Loucy (cell line): ENCODE data around the gene MAP7.

Source experiments
- H2AFZ ChIP-seq: fragments of 200-600 bp; sonication (generic); 2 replicates; pipeline ENCODE4 v1.6.0; 2016; ENCODE audit warnings: antibody characterized with exemption, mild to moderate bottlenecking, low read length, moderate library complexity
- H3F3A ChIP-seq: fragments of 200-600 bp; 2 replicates; pipeline ENCODE4 v1.6.0; 2016; ENCODE audit warnings: antibody characterized with exemption, low read depth, mild to moderate bottlenecking
- H3K27me3 ChIP-seq: fragments of 200-600 bp; sonication (generic); 2 replicates; pipeline ENCODE4 v1.6.1; 2014; ENCODE audit warnings: low read length, mild to moderate bottlenecking; ENCODE audit not compliant: insufficient read depth, poor library complexity, severe bottlenecking
- H3K36me3 ChIP-seq: fragments of 200-600 bp; sonication (generic); 2 replicates; pipeline ENCODE4 v1.6.1; 2016; ENCODE audit warnings: low read length; ENCODE audit not compliant: insufficient read depth
- H3K4me1 ChIP-seq: fragments of 200-600 bp; sonication (generic); 2 replicates; pipeline ENCODE4 v1.5.1; 2014; ENCODE audit warnings: low read length, mild to moderate bottlenecking; ENCODE audit not compliant: insufficient read depth, poor library complexity, severe bottlenecking
- H3K4me2 ChIP-seq: fragments of 200-600 bp; sonication (generic); 2 replicates; pipeline ENCODE4 v1.6.0; 2014; ENCODE audit warnings: antibody characterized with exemption, low read length, low read depth, mild to moderate bottlenecking; ENCODE audit not compliant: poor library complexity, severe bottlenecking
- H3K4me3 ChIP-seq: fragments of 200-600 bp; sonication (generic); 2 replicates; pipeline ENCODE4 v1.5.1; 2014; ENCODE audit warnings: low read length, mild to moderate bottlenecking, mixed read lengths; ENCODE audit not compliant: poor library complexity, severe bottlenecking
- H3K79me2 ChIP-seq: fragments of 200-600 bp; sonication (generic); 2 replicates; pipeline ENCODE4 v1.6.1; 2014; ENCODE audit warnings: low read length; ENCODE audit not compliant: insufficient read depth
- H3K9ac ChIP-seq: fragments of 200-600 bp; sonication (generic); 2 replicates; pipeline ENCODE4 v1.6.0; 2014; ENCODE audit warnings: mild to moderate bottlenecking, low read depth, low read length, moderate library complexity; ENCODE audit not compliant: poor library complexity, severe bottlenecking
- H3K9me2 ChIP-seq: fragments of 200-600 bp; sonication (generic); replicated peaks from 2 replicates; pipeline ENCODE4 v1.6.1; 2016; ENCODE audit warnings: low read depth, low read length, mixed read lengths
- H3K9me3 ChIP-seq: fragments of 200-600 bp; sonication (generic); 2 replicates; pipeline ENCODE4 v1.6.1; 2014; ENCODE audit warnings: mild to moderate bottlenecking, antibody characterized with exemption, low read length, low read depth; ENCODE audit not compliant: insufficient read depth
- H4K20me1 ChIP-seq: fragments of 200-600 bp; sonication (generic); 2 replicates; pipeline ENCODE4 v1.6.0; 2014; ENCODE audit warnings: antibody characterized with exemption, low read length, mild to moderate bottlenecking; ENCODE audit not compliant: insufficient read depth, poor library complexity, severe bottlenecking
- EZH2phosphoT487 ChIP-seq: fragments of 200-600 bp; IDR thresholded peaks from 2 replicates; pipeline ENCODE4 v1.6.1; 2018; ENCODE audit warnings: antibody characterized with exemption, mild to moderate bottlenecking, moderate library complexity, borderline replicate concordance
- TF ChIP-seq, protein P1 (sequence below): fragments of 200-600 bp; sonication (generic); conservative IDR thresholded peaks from 2 replicates; pipeline ENCODE4 v1.5.1; 2014; ENCODE audit warnings: mild to moderate bottlenecking, antibody characterized with exemption, low read length

The MAP7 gene

DNA sequence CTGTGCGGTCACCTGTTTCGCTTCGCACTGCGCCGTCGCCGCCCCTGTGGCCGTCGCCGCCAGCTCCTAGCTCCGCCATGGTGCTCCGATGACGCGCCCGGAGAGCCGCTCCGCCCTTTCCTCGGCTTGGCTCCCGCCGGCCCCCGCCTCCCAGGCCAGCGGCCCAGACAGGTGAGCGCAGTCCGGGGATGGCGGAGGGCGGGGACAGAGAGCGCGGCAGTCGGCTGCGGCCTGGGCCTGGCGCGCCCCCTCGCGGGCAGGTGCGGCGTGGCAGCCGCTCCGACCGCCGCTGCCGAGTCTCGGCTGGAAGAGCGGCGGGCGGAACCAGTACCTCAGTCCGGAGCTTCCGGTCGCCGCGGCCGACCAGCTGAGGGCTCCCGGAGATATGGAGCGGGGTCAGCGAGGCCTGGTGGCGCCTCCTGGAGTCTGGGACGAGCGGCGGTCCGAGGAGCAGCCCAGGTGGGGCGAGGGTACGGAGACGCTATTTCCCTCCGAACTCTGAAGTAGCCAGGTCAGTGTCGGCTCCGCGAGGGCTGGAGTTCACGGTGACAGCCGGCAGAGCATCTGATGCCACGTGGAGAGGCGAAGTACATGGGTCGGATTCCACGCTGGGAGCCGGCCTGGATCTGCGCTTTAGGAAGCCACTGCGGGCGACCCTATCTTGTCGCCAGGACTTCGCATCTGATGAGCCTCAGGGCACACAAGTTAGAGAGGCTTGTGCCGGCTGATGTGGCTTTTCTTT lies at the start of gene MAP7:
TSS of gene MAP7 (minus strand) at position 93 of the 742 bp plus-strand sequence. CDS start at position 79, 14 bp downstream.
- TF ChIP-seq, protein P1, sequence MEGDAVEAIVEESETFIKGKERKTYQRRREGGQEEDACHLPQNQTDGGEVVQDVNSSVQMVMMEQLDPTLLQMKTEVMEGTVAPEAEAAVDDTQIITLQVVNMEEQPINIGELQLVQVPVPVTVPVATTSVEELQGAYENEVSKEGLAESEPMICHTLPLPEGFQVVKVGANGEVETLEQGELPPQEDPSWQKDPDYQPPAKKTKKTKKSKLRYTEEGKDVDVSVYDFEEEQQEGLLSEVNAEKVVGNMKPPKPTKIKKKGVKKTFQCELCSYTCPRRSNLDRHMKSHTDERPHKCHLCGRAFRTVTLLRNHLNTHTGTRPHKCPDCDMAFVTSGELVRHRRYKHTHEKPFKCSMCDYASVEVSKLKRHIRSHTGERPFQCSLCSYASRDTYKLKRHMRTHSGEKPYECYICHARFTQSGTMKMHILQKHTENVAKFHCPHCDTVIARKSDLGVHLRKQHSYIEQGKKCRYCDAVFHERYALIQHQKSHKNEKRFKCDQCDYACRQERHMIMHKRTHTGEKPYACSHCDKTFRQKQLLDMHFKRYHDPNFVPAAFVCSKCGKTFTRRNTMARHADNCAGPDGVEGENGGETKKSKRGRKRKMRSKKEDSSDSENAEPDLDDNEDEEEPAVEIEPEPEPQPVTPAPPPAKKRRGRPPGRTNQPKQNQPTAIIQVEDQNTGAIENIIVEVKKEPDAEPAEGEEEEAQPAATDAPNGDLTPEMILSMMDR = no peak
- no peak for TF ChIP-seq EZH2phosphoT487
- Histone ChIP-seq H3K4me3 (no peak within 1 kb of the TSS), H3K4me1 (no peaks in the 10 kb centered on the region), H3K27me3 (peaks cover 38% of the 10 kb centered on the region), H3K4me2 (no peak within 1 kb of the TSS), H3K9me3 (no peaks in the 10 kb centered on the region), H3K36me3 (no peaks in the 10 kb centered on the region), H3K9me2 (no peaks in the 10 kb centered on the region), H4K20me1 (no peaks in the 10 kb centered on the region), H3K79me2 (no peaks in the 10 kb centered on the region), H3K9ac (no peak within 1 kb of the TSS), H2AFZ (no peak within 1 kb of the TSS), H3F3A (no peaks in the 10 kb centered on the region)

DNA sequence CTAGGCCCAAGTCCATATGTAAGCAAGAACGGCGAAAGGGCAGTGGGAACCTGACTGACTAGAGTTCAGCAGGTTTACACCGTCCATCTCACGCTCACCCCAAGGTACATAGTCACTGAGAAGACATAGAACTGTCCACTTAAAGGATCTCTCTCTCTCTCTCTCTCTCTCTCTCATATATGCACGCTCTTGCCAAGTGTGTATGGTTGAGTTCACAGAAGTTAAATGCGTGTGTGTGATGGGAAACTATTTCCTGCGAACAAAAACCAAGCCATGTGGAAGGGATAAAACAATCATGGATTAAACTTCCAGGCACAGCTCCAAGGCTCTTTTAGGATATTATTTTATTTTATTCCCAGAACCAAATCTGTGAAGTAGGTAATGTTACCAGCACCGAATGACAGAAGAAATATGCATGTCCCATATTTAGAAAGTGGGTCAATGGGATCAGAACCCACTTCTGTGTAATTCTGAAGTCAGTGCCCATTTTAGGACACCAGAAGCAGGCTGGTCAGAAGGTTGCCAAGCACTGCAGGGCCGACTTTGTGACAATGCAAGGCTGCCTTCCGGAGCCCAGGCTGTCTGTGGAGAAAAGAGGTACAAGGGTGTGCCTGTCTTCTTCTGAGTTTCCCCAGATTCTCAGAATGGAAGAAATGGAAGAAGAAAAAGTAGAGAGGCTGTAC lies 49.2 kb upstream of the MAP7 start:
- Histone ChIP-seq H3K4me1 (no peaks in the 10 kb centered on the region), H3K4me2 (no peak overlapping the region), H3K79me2 (no peaks in the 10 kb centered on the region)

DNA sequence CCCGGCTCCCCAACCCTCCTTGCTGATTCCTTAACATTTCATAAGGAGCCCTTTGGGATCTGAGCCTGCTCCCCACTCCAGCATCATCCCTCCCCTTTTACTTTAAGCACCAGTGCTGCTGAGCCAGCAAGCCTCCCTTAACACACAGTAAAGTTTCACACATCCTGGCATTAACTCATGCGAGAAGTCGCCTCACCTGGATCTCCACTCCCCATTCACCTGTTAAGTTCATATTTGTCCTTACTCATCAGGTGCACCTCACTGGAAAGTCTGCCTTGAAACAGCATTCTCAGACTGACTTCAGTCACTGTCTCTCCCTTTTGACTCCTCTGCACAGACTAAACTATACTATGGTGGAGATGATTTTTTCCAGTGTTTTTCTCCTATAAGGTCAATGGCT lies 47.8 kb upstream of the MAP7 start:
- no peaks in the 10 kb centered on the region for H4K20me1 ChIP-seq
- TF ChIP-seq, protein P1 = no peak
- TF ChIP-seq EZH2phosphoT487 = no peak
- H3K9ac ChIP-seq = no peak overlapping the region
- H3F3A ChIP-seq = no peaks in the 10 kb centered on the region
- no peaks in the 10 kb centered on the region for H3K36me3 ChIP-seq
- no peaks in the 10 kb centered on the region for H3K79me2 ChIP-seq
- no peaks in the 10 kb centered on the region for H3K9me2 ChIP-seq
- H3K4me1 ChIP-seq = peaks cover 12% of the 10 kb centered on the region
- H2AFZ ChIP-seq = no peak overlapping the region
- H3K4me3 ChIP-seq = no peak overlapping the region
- H3K4me2 ChIP-seq = no peak overlapping the region
- H3K27me3 ChIP-seq = peaks cover 11% of the 10 kb centered on the region
- H3K9me3 ChIP-seq = no peaks in the 10 kb centered on the region

More for the DNA sequence above, 49.2 kb upstream of the MAP7 start:
- no peaks in the 10 kb centered on the region for H3K9me3 ChIP-seq
- no peak overlapping the region for H3K4me3 ChIP-seq
- no peaks in the 10 kb centered on the region for H3F3A ChIP-seq
- no peak for TF ChIP-seq EZH2phosphoT487
- TF ChIP-seq, protein P1 = no peak
- no peaks in the 10 kb centered on the region for H3K9me2 ChIP-seq
- no peaks in the 10 kb centered on the region for H3K36me3 ChIP-seq
- H2AFZ ChIP-seq = no peak overlapping the region
- H3K9ac ChIP-seq = no peak overlapping the region
- no peaks in the 10 kb centered on the region for H4K20me1 ChIP-seq
- peaks cover 11% of the 10 kb centered on the region for H3K27me3 ChIP-seq
